Activated T-helper 1 cell treated with Interleukin-2 at 50 U/mL for 16 hours (primary cell): Measurements from ENCODE around the gene TUBB4A.
A peak's percentile ranks its signal among the peaks of the same experiment; 100 is the strongest.
"Not testable (repeated sequence)": the region's sequence is repeated elsewhere in the genome, so short reads cannot be mapped to it uniquely, and the experiment has no call there.

ENCODE experiments used
- DNase-seq: peaks from one replicate; pipeline ENCODE4 v3.0.0-alpha.2; 2020; ENCODE audit warnings: low read depth

The TUBB4A gene

DNA sequence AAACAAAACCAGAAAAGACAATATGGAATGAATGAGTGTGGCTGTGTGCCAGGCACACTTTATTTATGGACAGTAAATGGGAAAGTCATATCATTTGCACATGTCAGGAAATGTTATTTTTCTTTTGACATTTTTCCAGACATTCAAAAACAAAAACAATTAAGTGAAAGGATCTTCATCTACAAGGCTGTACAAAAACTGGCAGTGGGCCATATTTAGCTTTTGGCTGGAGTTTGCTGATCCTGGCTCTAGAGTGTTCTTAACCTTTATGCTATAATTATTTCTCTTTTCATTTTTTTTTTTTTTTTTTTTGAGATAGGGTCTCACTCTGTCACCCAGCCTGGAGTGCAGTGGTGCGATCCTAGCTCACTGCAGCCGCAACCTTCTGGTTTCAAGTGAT, 22.2 kb upstream of the TUBB4A start:
- no peak for DNase-seq

- DNase-seq: no peak
Observed at GRCh38 chr19:6522712-6523111, 20.6 kb upstream of the TUBB4A start.

GRCh38 chr19:6521718-6522646, 19.9 kb upstream of the TUBB4A start:
- DNase-seq: peak; percentile 39

DNA sequence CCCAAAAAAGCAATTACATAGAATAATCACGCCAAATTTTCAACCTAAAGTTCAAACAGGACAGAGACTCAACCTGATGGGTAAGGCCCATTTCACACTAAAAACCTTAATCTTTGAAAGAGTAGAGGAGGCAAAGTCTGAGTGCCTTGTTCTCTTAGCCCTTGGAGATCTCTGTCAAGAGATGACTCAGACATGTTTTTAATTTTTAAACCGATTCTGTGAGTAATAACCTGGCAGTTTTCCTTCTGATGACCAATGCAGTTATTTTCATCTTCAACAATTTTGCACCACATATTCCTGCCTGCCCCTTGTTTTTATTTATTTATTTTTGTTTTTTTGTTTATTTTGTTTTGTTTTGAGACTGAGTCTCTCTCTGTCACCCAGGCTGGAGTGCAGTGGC, 17.2 kb upstream of the TUBB4A start:
- DNase-seq: no peak

- no peak for DNase-seq
Observed at GRCh38 chr19:6518145-6518911, 16.2 kb upstream of the TUBB4A start.

GRCh38 chr19:6516659-6517291, 14.7 kb upstream of the TUBB4A start:
- DNase-seq: peak; percentile 82

GRCh38 chr19:6516018-6516658, 14.0 kb upstream of the TUBB4A start:
- peak; percentile 37 for DNase-seq

DNA sequence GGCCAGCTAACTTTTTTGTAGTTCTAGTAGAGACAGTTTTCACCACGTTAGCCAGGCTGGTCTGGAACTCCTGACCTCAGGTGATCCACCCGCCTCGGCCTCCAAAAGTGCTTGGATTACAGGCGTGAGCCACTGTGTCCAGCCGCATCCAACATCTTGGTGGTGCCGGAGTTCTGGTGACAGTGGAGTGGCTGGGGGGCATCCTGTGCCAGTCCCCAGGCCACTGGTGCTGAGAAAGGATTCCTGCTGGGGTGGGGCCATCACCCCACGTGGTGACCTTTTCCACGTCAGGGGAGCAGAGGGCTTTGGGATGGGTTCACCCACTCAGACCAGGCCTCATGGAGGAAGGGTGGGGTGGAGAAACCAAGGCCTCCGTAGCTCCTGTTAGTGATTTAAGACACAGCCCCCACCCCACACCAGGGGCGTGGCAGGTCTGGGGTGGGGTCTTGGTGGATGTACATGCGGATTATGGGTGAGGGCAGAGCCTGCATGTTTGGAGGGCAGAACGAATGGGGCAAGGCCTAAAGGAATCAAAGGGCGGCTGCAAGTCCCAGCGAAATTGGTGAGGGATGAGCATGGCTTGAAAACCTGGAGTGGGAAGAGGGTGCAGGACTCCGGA, 12.9 kb upstream of the TUBB4A start:
- DNase-seq: no peak

DNA sequence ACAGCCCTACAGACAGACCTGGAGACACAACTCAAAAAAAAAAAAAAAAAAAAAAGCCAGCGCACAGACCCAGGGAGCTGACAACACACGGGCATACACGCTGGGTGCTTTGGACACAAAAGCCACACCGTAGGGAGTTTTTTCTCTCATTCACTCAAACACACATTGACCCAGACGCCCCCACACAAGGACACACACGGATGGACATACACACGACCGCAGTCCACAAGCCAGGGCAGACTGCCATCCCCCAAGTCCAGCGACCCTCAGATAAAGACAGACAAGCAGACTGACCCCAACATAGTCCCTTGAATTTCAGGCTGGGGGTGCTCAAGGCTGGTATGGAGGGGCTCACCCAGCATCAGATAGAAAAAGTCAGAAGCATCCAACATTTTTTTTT, 12.0 kb upstream of the TUBB4A start:
- no peak for DNase-seq

GRCh38 chr19:6510618-6511017, 8.5 kb upstream of the TUBB4A start:
- no peak for DNase-seq

- DNase-seq: no peak
Observed at GRCh38 chr19:6509118-6509971, 7.2 kb upstream of the TUBB4A start.

- DNase-seq: not testable (repeated sequence)
Observed at GRCh38 chr19:6508028-6508771, 6.1 kb upstream of the TUBB4A start.

DNA sequence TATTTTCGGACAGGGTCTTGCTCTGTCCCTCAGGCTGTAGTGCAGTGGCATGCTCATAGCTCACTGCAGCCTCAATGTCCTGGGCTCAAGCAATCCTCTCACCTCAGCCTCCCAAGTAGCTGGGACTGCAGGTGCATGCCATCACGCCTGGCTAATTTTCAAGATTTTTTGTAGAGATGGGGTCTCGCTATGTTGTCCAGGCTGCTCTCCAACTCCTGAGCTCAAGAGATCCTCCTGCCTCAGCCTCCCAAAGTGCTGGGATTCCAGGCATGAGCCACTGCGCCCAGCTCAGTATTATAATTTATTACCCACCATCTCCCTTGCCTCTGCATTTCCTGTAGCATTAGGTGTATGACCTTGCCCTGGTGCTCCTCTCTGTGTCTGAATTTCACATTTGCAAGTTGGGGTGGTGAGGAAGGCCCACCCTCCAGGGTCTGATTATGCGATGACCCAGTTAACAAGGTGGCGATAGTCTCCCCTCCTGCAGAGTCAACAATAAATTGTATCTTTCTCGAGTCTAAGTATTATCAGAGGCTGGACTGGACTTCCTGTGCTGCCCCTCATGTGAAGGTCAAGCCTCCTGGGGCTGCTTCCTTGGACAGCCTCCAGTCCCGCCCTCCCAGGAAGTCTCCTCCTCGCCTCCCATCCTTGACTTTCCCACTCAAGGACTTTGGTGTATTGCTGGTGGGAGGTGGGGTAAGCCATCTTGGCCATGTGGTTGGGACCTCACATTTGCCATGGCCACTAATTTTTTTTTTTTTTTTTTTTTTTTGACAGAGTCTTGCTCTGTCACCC, 1.5 kb upstream of the TUBB4A start:
- no peak for DNase-seq

DNA sequence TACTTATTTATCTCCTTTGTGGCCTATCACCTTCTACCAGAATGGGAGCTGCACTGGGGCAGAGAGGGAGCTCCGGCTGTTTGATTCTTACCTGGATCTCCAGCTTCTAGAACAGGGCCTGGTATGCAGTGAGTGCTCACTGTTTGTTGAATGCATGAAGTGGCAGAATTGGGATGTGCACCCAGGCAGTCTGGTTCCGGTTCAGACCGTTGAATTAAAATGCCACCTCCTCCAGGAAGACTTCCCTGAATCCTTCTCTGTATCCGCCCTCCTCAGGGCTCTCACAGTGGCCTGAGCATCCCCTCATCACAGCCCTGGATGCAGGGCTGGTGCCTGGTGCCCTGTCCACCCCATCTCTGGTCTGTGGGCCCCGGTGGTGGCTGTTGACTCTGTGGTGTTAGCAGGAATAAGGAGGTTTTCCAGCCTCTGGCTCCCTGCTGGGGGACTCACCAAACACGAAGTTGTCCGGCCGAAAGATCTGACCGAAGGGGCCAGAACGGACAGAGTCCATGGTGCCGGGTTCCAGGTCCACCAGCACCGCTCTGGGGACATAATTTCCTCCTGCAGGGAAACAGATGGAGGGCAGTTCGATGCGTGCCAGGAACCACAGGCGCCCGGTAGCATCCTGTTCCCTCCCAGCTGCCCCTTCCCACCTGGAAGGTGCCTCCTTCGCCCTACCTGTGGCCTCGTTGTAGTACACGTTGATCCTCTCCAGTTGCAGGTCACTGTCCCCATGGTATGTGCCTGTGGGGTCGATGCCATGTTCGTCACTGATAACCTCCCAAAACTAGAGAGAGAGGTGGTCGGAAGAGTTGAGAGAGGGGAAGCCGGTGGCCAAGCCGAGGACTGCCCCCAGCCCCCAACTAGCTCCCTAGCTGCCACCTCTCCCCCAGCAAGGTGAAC, 1.0 kb downstream of the TUBB4A start:
- DNase-seq: no peak

DNA sequence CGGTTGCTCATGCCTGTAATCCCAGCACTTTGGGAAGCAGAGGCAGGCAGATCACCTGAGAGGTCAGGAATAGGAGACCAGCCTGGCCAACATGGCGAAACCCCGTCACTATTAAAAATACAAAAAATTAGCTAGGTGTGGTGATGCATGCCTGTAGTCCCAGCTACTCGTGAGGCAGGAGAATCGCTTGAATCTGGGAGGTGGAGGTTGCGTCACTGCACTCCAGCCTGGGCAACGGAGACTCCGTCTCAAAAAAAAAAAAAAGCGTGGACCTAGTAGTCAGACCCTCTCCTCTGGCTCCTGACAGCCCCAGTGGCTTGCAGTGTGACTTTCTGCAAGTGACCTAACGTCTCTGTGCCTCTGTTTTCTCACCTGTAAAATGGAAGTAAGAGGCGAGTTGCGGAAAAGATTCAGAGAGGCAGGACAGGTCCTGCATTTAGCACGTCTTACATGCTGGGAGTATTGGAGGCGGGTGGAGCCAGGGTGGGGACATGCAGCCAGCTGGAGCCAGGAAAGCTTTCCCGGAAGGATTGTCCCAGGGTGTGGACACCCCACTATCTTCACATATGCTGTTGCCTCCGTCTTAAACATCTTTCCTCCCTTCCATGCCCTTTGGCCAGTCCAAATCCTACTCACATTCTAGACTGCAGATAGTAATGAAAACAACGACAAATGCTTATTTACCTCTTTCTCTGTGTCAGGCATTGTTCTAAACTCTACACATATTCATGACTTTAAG, 2.9 kb downstream of the TUBB4A start:
- no peak for DNase-seq

DNA sequence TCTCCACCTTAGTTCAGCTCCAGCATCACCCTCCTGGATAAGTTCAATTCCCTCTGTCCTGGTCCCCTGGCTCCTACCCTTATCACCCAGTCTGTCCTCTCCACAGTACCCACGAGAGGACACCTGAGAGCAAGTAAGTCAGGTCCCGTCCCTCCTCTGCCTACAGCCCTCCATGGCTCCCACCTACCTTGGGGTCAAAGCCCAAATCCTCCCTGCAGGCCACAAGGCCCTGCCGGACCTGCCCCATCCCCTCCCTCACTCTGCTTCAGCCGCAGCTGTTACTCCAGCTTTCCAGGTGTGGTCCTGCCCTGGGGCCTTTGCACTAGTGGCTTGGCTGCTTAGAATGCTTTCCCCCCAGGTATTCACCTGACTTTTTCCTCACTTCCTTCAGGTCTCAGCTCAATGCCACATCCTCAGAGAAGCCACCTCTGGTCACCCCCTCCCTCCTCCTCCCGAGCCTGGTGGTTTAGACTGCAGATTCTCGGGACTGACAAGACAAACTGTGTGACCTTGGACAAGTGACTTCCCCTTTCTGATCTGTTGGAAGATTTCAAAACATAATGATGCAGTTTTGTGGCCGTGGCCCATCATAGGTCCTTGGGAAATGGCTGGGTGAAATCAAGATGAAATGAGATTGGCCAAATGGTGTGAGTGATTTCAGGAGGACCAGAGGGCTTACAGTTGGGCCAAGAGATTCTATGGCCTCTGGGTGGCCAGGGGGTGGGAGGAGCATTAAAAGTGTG, 3.6 kb downstream of the TUBB4A start:
- no peak for DNase-seq

- no peak for DNase-seq
Observed at GRCh38 chr19:6495947-6496346, 6.2 kb downstream of the TUBB4A start.
